GM21717 (cell line): ENCODE measurements around the gene NTN1.

ENCODE experiments used
- ATAC-seq: cut with Tn5 transposase; IDR thresholded peaks from one replicate; pipeline ENCODE4 v1.9.1; 2021; ENCODE audit warnings: mild to moderate bottlenecking, moderate library complexity; ENCODE audit not compliant: unreplicated experiment

NTN1 gene

DNA sequence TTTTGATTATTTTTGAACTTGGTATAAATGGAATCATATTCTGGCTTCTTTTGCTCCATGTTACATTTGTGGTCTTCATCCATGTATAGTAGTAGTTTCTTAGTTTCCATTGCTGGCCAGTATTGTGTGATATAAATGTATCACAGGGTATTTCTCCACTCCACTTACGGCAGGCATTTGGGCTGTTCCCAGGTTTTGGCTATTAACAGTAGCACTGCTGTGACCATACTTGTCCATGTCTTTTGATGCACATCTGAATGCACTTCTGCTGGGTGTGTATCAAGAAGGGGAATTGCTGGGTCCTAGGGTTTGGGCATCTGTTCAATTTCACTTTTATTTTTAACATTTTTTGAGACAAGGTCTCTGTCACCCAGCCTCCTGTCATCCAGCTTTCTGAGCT lies 13.9 kb downstream of the NTN1 start:
- ATAC-seq = no peak

DNA sequence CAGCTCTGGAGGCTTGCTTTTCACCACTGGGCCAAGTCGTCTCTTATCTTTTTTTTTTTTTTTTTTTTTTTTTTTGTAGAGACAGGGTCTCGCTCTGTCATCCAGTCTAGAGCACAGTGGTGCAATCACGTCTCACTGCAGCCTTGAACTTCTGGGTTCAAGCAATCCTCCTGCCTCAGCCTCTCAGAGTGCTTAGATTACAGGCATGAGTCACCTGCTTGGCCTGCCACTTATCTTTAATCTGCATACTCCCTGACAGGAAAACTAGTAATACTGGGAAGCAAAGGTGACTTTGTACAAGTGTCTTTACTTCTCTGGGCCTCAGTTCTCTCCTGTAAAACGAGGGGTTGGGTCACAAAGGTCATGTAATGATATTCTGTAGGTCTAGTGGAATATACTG lies 15.0 kb downstream of the NTN1 start:
- ATAC-seq = no peak

DNA sequence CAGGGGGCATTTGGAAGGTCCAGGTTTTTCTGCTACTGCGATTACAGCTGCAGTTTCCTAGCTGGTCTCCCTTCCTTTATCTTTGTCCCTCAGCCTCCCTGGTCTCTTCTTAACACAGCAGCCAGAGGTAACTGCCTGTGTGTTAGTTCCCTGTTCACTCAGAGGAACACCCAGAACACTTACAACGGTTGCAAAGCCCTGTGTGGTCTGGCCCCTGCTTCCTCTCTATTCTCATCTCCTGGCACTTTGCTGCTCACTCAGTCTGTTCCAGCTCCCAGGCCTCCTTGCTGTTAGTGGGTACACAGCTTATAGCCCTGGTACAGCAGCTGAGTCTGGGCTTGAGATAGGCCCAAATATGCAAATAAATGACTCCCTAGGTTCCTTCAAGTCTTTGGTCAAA lies 16.4 kb downstream of the NTN1 start:
- no peak for ATAC-seq

DNA sequence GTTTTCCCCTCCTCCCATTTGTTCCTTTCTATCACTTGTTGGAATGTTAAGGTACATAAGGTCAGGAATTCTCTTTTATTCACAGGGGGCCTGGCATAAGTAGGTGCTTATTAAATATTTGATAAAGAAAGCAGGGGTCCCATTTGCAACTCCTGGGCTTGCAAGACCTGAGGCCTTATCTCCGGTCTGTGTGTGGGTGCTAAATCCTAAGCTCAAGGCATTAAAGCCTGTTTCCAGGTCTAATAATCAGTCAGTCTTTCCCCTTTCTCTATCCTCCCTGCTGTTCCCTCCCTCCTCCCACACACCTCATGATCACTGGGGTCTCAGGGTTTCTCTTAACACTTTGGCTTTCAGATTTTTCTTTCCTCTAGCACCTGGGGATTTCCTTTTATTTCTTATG lies 17.1 kb downstream of the NTN1 start:
- no peak for ATAC-seq

DNA sequence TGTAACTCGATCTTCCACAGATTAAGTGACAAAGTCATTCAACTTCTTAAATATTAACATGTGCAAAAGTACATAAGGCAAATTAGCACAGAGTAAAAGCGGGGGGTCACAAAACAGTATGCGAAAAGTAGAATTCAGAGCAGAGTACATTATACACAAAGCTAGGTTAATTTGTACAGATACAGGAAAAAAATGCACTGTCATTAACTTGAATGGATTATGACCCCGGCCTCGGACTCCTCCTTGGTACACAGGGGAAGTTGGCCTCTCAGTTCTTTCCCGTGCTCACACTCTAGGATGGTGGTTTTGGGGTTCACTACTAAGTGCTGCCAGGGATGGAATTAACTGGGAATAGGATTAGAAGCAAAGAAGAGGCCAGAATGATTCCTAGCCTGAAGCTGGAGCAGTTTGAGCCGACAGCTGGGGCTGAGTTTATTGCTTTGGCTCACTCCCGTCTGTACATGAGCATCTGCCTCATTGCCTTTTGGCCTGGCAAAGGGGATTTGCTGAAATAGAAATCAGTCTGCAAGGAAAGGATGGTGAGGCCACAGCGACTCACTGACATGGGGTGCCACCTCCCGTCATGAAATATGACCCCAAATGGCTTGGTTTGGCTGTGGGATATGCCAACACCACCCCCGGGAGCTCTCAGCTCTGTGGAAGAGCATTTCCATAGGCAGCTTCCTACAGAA lies 23.6 kb downstream of the NTN1 start:
- ATAC-seq = no peak

DNA sequence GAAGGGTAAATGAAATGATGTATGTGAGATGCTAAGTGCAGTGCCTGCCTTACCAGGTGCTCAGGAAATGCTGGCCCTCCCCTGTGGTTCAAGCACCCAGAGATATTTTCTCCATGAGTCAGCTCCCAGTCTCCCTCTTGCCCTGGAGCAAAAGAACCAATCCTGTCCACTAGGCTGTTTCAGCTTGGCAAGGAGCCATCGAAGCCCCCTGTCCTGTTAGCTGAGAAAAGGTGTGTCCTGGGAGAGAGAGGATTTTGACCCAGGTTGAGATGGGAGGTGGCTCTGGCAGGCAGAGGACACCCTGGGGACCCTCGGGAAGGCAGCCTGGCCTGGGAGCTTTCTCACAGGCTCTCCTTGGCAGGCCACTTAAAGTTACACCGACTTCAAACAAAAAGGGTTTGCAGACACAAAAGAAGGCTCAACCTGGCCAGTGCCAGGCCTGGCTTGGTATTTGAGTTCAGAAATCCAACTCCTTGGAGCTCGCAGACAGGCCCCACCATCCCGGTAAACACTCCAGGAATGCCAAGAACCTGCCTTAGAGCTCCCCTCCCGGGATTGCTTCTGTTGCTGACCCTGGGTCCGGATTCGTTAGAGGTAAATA lies 29.6 kb downstream of the NTN1 start:
- ATAC-seq = no peak

DNA sequence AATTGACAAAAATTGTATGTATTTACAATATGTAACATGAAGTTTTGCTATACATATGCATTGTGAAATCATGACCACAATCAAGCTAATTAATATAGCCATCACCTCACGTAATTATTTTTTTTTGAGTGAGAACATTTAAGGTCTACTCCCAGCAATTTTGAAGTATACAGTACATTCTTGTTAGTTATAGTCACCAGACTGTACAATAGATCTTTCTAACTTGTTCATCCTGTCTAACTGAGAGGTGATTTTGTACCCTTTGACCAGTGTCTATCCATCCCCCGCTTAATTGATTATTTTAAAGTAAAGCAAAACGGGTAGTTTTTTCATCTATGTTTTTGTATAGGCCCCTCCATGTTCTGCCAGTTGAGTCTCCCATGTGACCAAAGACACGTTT lies 30.3 kb downstream of the NTN1 start:
- no peak for ATAC-seq

DNA sequence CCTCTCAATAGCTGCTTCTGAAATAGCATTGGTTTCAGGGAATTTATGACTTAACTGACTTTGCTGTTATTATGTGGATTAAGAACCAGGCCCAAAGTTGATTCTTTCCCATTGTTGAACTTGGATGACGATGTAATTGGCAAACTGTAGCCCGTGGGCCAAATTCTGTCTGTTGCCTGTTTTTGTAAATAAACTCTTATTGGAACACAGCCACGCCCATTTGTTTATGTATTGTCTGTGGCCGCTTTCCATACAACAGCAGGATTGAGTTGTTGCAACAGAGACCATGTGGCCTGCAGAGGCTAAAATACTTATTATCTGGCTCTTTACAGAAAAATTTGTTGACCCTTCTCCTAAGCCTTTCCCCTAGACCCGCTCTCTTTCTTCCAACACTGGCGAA lies 31.6 kb downstream of the NTN1 start:
- no peak for ATAC-seq

DNA sequence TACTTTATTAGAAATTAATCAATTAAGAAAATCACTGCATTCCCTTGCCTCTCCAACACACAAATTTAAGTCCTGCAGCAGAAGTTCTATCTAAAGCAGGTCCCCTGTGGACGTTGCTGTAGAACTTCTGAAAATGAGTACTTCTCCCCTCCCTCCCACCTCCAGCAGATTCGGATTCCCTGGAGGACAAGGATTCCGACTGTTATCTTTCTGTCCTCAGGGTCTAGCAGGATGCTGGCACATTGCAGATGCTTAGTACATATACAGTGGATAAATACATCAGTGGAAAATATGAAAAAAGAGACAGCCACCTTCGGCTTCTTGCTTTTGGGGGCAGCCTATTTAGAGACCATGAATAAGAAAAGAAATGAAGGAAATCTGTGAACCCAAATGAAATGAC lies 32.1 kb downstream of the NTN1 start:
- ATAC-seq = no peak

DNA sequence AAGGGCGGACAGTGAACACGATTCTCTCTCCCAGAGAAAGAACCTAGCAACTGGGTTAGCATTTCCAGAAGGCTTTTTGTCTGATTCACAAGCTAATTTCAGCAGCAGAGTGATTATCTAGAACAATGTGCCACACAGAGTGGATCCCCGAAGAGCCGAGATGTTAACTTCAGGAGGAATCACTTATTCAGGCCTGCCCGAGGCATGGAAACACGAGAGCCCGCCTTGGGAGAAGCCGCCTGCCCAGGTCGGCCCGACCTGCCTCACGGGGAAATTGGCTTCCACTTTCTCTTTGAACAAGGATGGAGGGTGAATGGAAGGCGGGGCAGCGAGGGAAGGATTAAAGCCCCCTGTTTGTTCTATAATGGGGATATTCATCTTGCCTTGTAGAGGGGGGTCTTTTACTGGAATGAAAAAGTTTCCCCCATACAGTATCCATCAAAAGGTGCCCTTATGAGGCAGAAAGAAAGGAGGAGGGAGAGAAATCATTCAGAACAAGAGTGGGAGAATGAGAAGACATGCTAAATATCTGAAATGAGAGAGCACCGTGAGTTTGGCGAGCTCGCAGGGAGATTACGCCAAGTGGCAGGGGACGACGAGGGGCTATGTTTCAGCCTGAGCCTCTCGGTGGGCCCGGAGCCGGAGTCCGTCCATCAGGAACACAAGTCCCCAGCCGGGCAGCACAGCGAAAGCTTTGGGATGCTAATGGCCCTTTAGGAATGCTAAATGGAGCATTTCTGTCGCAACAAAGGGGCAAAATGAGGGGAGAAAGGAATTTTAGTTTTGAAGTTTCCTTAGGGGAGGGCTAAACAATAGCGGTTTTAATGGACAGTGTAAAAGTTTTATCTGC lies 33.0 kb downstream of the NTN1 start:
- ATAC-seq = no peak

DNA sequence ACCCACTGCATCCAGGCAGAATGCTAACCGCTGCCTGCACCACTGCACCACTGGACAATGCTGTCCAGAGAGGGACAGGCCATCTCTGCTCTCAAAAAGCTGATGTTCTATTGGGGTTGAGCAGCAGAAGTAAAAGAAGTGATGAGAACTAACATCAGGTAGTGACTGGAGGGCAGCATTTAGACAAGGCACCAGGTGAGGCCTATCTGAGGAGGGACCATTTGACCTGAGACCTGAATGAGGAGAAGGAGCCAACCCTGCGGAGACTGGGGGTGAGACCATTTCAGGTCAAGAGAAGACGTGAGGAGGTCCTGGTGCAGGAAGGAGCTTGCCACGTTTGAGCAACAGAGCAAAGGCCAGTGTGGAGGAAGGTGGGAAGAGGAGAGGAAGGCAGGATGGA lies 34.0 kb downstream of the NTN1 start:
- ATAC-seq = no peak

DNA sequence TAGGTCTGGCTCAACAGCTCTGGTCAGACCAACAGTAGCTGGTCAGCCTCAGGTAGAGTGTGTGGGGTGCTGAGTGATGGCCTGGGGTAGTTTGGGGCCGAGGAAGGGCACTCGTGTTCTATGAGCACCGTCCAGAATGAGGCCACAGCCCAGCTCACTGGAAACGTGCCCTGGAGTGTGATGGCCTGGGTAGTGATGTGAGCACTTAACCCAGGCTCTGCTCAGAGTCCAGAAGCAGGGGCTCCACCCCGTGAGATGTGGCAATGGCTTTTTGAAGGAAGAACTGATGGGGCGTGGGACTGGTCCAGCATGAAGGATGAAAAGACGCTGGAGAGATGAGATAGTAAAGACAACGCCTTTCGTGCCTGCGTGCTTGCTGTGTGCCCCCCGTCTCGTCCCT lies 35.3 kb downstream of the NTN1 start:
- ATAC-seq = no peak

DNA sequence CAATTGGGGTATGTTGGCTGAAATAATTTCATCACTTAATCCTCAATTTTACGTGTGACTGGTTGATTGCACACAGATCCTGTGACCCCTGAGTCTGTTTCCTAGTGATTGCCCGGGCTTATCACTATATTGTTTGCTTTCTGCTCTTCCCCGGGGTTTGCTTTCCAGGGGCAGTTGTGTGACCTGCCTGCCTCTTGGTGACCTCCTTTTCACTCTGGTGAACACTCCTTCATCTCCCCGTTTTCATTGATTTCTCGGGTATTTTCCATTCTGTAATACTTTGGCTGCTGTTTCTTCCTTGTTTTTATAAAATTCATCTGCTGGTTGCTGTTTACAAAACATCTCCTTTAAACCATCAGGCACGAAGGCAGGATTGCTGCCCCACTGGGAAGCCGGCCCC lies 36.0 kb downstream of the NTN1 start:
- no peak for ATAC-seq

DNA sequence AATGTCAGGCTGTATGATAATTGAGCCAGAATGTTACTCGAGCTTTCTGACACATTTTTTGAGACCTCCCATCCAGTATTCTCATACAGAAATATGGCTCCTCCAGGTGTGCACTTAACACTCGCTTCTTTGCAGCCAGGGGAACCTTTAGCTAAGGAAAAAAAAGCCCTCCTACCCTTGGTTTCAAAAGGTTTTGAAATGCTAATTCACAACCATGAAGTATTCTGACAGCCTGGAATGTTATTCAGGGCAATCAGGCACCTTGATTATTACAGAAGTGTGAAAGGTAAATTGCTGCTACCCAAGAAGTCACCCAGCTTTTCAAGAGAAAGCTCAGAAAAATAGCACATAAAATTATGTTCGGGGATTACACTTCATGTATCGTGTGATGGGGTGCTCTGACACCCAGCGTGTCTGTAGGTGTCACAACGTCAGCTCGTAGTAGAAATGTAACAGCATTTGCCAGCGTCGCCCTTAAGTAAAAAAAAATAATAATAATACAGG lies 41.1 kb downstream of the NTN1 start:
- ATAC-seq = no peak

DNA sequence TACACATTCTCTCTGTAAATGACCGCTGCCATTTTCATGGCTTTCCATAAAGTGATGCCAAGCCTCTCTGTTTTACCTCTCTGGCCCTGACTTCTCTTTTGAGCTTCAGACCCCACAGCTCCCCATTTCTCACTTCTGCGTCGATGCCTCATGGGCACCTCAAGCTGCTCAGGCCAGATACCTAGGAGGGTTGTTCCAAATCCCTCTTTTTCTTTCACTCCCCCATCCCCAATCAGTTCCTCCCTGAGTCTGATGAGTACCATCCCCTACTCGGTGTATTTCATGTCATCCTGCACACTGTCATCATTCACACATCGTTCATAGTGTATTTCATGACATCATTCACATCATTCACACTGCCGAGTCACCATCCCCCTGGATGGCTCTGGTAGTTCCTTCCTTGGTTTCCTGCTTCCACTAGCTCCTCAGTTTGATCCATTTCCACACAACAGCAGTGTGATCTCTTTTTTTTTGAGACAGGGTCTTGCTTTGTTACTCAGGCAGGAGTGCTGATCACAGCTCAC lies 43.1 kb downstream of the NTN1 start:
- no peak for ATAC-seq

DNA sequence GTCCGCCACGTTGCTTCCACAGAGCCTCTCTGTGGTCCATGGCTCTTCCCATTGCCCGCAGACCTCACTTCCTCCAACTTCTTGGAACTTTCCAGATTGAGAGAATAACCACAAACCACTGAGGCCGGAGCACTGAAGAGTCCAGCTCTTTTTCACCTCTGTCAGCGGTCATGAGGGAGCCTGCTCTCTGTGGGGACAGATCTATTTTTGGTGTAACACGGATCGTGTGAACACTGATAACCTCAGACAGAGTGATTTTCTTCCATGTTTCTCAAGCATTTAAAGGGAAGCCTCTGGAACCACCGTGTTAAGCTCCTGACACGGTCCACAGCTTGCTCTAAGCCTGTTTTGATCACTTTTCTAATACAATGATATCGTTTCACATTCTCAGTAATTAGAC lies 49.7 kb downstream of the NTN1 start:
- ATAC-seq = no peak

DNA sequence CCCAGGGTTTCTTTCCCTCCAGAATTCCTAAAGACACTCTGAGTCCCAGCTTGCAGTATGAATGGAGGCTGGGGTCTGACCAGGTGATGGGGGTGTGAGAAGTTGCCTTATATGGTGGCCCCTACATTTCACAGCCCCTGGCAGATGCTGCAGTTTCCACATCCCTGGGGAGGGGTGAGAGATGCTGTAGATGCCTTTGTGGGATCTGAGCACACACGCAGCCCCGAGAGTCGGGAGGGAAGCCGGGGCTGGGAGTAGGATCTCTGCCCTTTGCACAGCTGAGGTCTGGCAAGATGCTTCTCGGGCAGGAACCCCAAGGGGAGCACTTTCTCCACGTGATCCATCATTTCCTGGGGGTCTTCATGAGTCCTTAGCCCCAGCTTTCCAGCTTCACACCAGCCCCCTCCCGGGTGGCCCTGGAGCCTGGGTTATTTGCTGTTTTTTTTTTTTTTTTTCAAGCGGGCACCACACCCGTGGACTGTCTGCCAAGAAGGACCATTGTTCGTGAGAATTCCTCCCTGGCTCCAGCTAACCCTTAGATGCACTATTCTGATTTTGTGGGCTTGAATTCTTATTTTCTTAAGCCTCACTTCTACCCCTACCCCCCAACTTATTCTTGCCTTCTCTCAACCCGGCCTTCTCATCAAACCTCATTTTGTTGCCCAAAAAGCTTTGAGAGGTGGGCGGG lies 50.6 kb downstream of the NTN1 start:
- no peak for ATAC-seq

DNA sequence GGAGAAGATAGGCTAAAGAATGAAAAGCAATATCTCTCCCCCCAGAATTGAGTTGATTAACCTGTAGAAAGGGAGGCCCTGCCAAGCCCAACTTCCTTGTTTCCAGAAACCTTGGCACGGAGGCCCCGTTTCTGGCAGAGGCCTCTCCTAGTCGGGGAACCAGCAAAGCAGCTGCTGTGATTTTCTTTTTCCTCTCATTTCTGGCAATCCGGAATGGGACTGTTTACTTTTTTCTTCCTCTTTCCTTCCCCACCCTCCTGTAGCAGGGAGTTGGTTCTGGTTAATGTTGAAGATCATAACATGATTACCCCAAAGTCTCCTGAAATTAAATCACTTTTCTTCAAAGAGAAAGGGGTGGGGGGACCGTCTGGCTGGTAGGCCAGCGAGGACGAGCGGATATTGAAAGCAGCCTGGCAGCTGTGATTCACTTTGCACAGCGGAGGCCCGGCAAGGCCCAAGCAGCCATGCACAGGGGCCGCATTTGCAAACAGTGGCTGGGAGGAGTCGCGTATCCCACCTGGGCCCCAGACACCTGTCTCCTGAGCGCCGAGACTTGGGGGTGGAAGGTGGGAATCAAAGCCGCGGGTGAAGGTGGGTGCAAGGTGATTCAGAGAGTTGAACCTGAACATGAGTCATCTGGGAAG lies 51.5 kb downstream of the NTN1 start:
- ATAC-seq = no peak

DNA sequence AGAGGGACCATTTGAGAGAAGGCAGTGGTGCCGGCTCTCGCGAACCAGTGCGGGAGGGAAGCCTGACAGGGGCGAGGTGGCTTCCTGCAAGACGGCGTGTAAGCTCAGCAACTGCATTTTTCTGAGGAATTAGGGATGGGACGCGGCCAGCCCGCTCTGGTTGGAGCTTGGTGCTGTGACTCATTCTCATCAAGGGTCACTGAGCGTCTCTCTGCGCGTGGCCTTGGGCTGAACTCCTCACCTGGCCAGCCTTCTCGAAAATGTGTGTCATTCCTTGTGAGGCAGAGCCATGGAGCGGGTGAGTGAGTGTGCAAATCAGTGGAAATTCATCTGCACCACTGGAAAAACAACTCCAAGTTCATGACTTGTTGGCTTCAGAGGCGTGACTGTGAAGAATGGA lies 52.8 kb downstream of the NTN1 start:
- no peak for ATAC-seq

DNA sequence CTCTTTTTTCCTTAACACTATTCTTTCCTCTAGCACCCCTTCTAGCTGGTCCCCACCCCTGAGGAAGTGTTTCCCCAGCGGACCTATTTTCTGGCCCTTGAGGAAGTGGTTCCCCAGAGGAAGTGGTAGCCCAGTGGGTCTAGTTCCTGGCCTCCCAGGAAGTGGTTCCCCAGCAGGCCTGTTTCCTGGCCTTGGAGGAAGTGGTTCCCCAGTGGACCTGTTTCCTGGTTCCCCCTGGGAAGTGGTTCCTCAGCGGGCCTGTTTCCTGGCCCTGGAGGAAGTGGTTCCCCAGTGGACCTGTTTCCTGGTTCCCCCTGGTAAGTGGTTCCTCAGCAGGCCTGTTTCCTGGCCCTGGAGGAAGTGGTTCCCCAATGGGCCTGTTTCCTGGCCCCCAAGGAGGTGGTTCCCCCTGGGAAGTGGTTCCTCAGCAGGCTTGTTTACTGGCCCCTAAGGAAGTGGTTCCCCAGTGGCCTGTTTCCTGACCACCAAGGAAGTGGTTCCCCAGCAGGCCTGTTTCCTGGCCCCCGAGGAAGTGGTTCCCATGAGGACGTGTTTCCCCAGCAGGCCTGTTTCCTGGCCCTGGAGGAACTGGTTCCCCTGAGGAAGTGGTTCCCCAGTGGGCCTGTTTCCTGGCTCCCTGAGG lies 58.3 kb downstream of the NTN1 start:
- ATAC-seq = no peak
